ENCODE data around the gene RNASE8.

RNASE8 gene

GRCh38 chr14:21072781-21073339 lies 15.2 kb downstream of the RNASE8 start:
- DNase-seq (ENCODE audit: low spot score), result no peak

- DNase-seq (ENCODE audit: low spot score), result no peak
Observed at GRCh38 chr14:21073921-21074320, 16.3 kb downstream of the RNASE8 start.

GRCh38 chr14:21074398-21075272 lies 17.0 kb downstream of the RNASE8 start:
- DNase-seq (ENCODE audit: low spot score), result no peak

DNA sequence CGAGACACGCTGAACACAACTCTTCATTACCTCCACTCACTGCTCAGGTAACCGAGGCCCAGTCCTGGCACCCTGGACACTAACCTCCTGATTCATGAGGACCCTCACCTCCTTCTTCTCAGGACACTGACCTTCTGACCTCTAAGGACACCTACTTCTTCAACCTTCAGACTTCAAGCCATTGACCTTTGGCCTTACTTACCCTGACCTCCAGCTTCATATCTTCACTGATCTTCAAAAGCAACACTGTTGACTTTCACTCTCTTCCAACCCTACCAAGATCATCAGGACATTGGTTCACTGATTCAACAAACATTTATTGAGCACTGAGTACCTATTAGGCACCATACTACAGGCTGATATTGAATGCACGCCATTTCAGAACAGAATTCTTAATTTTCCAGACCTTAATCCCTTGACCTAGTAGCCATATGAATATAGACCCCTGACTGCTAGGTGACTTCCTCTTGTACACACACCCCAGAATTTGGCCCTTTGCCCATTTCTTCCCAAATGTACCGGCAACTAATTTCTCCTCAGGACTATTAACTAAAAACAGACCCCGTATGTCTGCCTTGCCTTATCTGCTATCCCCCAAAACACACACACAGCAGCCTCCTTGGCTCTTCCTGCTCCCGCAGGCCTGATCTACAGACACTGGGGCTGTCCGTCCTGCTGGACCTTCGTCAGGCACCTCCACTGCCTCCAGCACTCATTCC lies 18.3 kb downstream of the RNASE8 start:
- no peak for DNase-seq (ENCODE audit: low spot score)

DNA sequence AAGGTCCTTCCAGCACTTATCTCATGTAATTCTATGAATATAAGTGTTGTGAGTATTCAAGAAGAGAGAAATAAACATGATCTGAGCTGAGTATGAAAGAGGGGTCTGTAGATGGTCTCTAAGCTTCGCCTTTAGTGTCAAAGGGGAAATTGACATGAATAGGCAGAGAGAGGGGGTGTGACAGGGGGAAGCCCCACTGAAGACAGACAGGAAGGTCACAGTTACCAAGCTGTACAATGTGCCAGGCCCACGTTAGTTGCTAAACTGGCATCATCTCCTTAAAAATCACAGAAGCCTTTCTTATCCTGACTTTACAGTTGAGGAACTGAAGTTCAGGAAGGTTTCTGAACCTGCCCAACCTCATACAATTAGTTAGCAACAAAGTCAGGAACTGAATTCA lies 20.1 kb downstream of the RNASE8 start:
- no peak for DNase-seq (ENCODE audit: low spot score)

GRCh38 chr14:21078287-21078686 lies 20.7 kb downstream of the RNASE8 start:
- no peak for DNase-seq (ENCODE audit: low spot score)

DNA sequence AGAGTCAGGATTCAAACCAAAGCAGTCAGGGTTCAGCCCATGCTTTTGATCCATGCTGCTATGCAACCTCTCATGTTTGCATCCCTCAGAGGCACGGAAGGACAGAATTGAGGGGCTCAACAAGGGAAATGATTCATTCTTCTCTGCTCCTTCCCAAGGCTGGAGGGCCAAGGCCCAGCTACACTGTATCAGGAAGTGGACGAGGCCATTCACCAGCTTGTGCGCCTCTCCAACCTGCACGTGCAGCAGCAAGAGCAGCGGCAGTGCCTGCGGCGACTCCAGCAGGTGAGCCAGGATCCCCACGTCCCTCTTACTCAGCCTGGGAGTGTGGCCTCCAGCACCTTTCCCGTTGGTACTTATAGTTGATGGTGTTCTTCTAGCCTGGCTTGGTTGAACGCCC lies 21.1 kb downstream of the RNASE8 start:
- no peak for DNase-seq (ENCODE audit: low spot score)

DNA sequence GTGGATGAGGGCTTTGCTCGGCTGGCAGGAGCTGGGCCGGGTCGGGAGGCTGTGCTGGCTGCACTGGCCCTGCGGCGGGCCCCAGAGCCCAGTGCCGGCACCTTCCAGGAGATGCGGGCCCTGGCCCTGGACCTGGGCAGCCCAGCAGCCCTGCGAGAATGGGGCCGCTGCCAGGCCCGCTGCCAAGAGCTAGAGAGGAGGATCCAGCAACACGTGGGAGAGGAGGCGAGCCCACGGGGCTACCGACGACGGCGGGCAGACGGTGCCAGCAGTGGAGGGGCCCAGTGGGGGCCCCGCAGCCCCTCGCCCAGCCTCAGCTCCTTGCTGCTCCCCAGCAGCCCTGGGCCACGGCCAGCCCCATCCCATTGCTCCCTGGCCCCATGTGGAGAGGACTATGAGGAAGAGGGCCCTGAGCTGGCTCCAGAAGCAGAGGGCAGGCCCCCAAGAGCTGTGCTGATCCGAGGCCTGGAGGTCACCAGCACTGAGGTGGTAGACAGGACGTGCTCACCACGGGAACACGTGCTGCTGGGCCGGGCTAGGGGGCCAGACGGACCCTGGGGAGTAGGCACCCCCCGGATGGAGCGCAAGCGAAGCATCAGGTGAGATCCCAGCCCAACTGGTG lies 24.0 kb downstream of the RNASE8 start:
- no peak for DNase-seq (ENCODE audit: low spot score)

- DNase-seq (ENCODE audit: low spot score), result no peak
Observed at GRCh38 chr14:21083565-21084325, 26.1 kb downstream of the RNASE8 start.

- no peak for DNase-seq (ENCODE audit: low spot score)
Observed at GRCh38 chr14:21084396-21084795, 26.8 kb downstream of the RNASE8 start.

DNA sequence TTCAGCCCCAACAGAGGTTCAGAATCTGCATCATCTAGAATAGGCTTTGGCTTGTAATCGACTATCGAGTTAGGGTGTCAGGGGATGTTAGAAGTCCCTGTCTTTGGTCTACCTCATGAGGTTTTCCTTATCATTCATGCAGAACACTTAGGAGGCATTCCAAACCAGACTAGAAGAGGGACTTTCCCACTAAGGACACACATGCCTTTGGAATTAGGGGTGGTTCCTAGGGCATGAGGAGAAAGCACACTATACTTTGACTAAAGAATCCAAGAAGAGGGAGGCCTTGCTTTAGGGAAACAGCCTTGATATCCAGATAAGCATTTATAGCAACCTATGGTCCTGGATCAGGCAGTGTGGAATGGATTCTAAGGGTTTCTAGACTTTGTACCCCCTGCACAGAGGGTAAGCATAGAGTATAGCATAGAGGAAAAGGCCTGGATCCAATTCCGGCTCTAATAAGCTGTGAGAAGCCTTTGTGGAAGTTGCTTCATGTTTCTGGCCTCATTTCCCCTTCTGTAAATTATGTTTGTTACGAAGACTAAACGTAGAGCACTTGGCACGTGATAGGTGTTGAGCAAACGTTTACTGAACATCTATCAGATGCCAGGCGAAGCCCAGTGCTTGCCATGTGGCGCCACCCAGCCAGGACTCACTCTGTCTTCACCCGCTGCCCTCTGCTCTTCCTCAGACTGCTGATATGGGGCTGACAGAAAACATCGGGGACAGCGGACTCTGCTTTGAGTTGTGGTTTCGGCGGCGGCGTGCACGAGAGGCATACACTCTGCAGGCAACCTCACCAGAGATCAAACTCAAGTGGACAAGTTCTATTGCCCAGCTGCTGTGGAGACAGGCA lies 27.6 kb downstream of the RNASE8 start:
- DNase-seq (ENCODE audit: low spot score), result peak; percentile 69

GRCh38 chr14:21086908-21087293 lies 29.3 kb downstream of the RNASE8 start:
- DNase-seq (ENCODE audit: low spot score), result no peak

DNA sequence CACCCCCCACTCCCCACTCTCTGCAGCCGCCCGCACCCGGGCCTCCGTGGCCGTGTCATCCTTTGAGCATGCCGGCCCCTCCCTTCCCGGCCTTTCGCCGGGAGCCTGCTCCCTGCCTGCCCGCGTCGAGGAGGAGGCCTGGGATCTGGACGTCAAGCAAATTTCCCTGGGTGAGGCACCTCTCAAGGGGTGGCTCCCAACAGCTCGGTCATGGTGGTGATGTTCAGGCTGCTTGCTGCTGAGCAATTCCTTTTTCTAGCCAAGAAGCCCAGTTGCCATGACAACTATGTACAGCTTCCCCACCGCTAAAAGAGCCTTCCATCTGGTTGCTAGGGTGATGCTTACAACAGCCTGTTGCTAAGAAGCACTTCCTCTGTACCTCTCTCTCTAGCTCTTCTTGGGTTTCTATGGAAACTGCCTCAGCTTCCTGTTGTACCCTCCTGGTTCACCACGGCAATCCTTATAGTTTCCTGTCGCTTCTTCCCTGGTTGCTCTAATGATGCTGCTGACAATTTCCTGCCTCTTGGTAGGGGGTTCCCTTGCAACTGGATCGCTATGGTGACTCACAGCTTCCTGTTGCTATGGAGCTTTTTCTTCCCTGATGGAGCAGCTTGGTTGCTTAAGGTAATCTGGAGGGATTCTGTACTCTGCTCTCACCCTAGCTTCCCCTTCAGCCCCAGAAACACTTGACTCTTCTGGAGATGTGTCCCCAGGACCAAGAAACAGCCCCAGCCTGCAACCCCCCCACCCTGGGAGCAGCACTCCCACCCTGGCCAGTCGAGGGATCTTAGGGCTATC lies 29.9 kb downstream of the RNASE8 start:
- peak; percentile 87 for DNase-seq (ENCODE audit: low spot score)

GRCh38 chr14:21088687-21089086 lies 31.1 kb downstream of the RNASE8 start:
- DNase-seq (ENCODE audit: low spot score), result no peak

- no peak for DNase-seq (ENCODE audit: low spot score)
Observed at GRCh38 chr14:21089271-21089670, 31.6 kb downstream of the RNASE8 start.

GRCh38 chr14:21089877-21090193 lies 32.2 kb downstream of the RNASE8 start:
- DNase-seq (ENCODE audit: low spot score), result no peak

GRCh38 chr14:21090194-21090939 lies 32.7 kb downstream of the RNASE8 start:
- no peak for DNase-seq (ENCODE audit: low spot score)

GRCh38 chr14:21090940-21091663 lies 33.5 kb downstream of the RNASE8 start:
- DNase-seq (ENCODE audit: low spot score), result no peak

DNA sequence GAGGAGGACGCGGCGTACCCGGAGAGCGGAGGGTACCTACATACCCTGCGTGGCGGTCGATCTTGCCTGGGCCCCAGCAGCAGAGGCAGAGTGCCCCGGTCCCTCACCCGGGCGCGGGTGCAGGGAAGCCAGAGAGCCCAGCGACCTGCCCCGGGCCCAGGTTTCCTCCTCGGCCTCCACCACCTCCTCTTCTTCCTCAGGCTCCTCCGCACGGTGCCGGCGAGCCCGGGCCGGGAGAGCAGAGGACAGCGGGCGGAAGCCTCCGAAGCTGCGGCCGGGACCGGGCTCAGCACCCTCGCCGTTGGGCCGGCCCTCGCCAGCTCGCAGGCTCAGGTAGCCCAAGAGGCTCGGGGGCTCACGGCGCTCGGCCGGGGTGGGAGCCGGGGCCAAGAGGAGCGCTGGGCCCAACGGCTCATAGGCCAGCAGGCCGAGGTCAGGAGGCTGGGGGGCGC lies 34.2 kb downstream of the RNASE8 start:
- DNase-seq (ENCODE audit: low spot score), result no peak

All from AG20443 (cell line).